Mesendoderm (in vitro differentiated cells): ENCODE measurements around the gene NEDD4L.

ENCODE experiments used
- DNase-seq: peaks from one replicate; pipeline ENCODE4 v3.0.0; 2013
- H2AK5ac ChIP-seq: 2 replicates; pipeline ENCODE4 v1.6.1; 2013; ENCODE audit warnings: low read length, inconsistent platforms
- H2BK120ac ChIP-seq: 2 replicates; pipeline ENCODE4 v1.6.1; 2013; ENCODE audit warnings: low read depth, mild to moderate bottlenecking, low read length, moderate library complexity, mixed read lengths
- H2BK15ac ChIP-seq: replicated peaks from 2 replicates; pipeline ENCODE4 v1.6.1; 2013; ENCODE audit warnings: low read depth, mild to moderate bottlenecking, moderate library complexity
- H2BK5ac ChIP-seq: 2 replicates; pipeline ENCODE4 v1.6.1; 2013; ENCODE audit warnings: low read length, inconsistent platforms
- H3K18ac ChIP-seq: 2 replicates; pipeline ENCODE4 v1.6.1; 2013; ENCODE audit warnings: mild to moderate bottlenecking, low read length, mixed read lengths
- H3K23ac ChIP-seq: one replicate; pipeline ENCODE4 v1.6.1; 2013; ENCODE audit warnings: low read length
- H3K27ac ChIP-seq: 2 replicates; pipeline ENCODE4 v1.5.1; 2013; ENCODE audit warnings: low read depth, mild to moderate bottlenecking, inconsistent platforms, low read length, moderate library complexity
- H3K27me3 ChIP-seq: 2 replicates; pipeline ENCODE4 v1.6.1; 2013; ENCODE audit warnings: low read length, control low read depth, mild to moderate bottlenecking, inconsistent platforms; ENCODE audit not compliant: insufficient read depth, poor library complexity
- H3K36me3 ChIP-seq: 2 replicates; pipeline ENCODE4 v1.6.1; 2013; ENCODE audit warnings: low read length, inconsistent platforms; ENCODE audit not compliant: control insufficient read depth, insufficient read depth
- H3K4ac ChIP-seq: one replicate; pipeline ENCODE4 v1.6.1; 2013; ENCODE audit warnings: low read depth, mild to moderate bottlenecking, low read length, moderate library complexity
- H3K4me1 ChIP-seq: 2 replicates; pipeline ENCODE4 v1.6.1; 2013; ENCODE audit warnings: low read depth, low read length, inconsistent platforms; ENCODE audit not compliant: control insufficient read depth
- H3K4me2 ChIP-seq: 2 replicates; pipeline ENCODE4 v1.6.1; 2013; ENCODE audit warnings: low read length
- H3K4me3 ChIP-seq: 2 replicates; pipeline ENCODE4 v1.5.1; 2013; ENCODE audit warnings: mild to moderate bottlenecking, low read length
- H3K56ac ChIP-seq: one replicate; pipeline ENCODE4 v1.6.1; 2013; ENCODE audit warnings: low read length
- H3K79me1 ChIP-seq: 2 replicates; pipeline ENCODE4 v1.6.1; 2013; ENCODE audit warnings: low read length, inconsistent platforms
- H3K79me2 ChIP-seq: 2 replicates; pipeline ENCODE4 v1.6.1; 2013; ENCODE audit warnings: mild to moderate bottlenecking, low read length; ENCODE audit not compliant: control insufficient read depth, insufficient read depth
- H3K9ac ChIP-seq: 2 replicates; pipeline ENCODE4 v1.6.1; 2013; ENCODE audit warnings: low read length, inconsistent platforms
- H4K5ac ChIP-seq: one replicate; pipeline ENCODE4 v1.6.1; 2013; ENCODE audit warnings: low read length
- H4K8ac ChIP-seq: one replicate; pipeline ENCODE4 v1.6.1; 2013; ENCODE audit warnings: low read depth, mild to moderate bottlenecking, control low read depth, low read length, moderate library complexity
- WGBS: extraction: QIAGEN DNeasy Blood & Tissue Kit; methylation state at CpG from one replicate; pipeline ENCODE4 v1.1.7; 2013; ENCODE audit warnings: low lambda C conversion rate, missing lambda C conversion rate; ENCODE audit not compliant: insufficient coverage; ENCODE audit errors: extremely low coverage; 5-methylcytosine and 5-hydroxymethylcytosine counted together

The NEDD4L gene

GRCh38 chr18:58243401-58243800 is 199.4 kb downstream of the NEDD4L start:
- H3K79me2 ChIP-seq = peaks cover 9% of the 10 kb centered on the region
- H2BK5ac ChIP-seq = no peak overlapping the region
- H3K36me3 ChIP-seq = no peaks in the 10 kb centered on the region
- H3K18ac ChIP-seq = no peak overlapping the region
- H3K4me2 ChIP-seq = no peak overlapping the region
- no peak overlapping the region for H3K9ac ChIP-seq
- H3K27me3 ChIP-seq = no peaks in the 10 kb centered on the region
- no peak overlapping the region for H3K23ac ChIP-seq
- H3K4ac ChIP-seq = no peak overlapping the region
- no peak overlapping the region for H2AK5ac ChIP-seq
- no peak overlapping the region for H3K27ac ChIP-seq
- peaks cover 6% of the 10 kb centered on the region for H3K79me1 ChIP-seq
- peaks cover 2% of the 10 kb centered on the region for H3K4me1 ChIP-seq
- H4K8ac ChIP-seq = no peak overlapping the region
- H3K56ac ChIP-seq = no peak overlapping the region
- no peak overlapping the region for H4K5ac ChIP-seq
- no peak for DNase-seq
- H3K4me3 ChIP-seq = no peak overlapping the region
- no peak overlapping the region for H2BK120ac ChIP-seq
- WGBS = no CpG with 5 or more reads among the region's 5 CpGs
- H2BK15ac ChIP-seq = no peak overlapping the region

GRCh38 chr18:58247363-58247834 is 203.4 kb downstream of the NEDD4L start:
- no peaks in the 10 kb centered on the region for H3K79me2 ChIP-seq
- H2BK120ac ChIP-seq = no peak overlapping the region
- H2BK15ac ChIP-seq = no peak overlapping the region
- peak overlapping the region; percentile 17 for H3K4me2 ChIP-seq
- H3K27ac ChIP-seq = no peak overlapping the region
- H3K56ac ChIP-seq = peak overlapping the region; percentile 72
- peak overlapping the region; percentile 48 for H2BK5ac ChIP-seq
- no peak overlapping the region for H3K4ac ChIP-seq
- no peak overlapping the region for H4K8ac ChIP-seq
- H2AK5ac ChIP-seq = no peak overlapping the region
- WGBS = no CpG with 5 or more reads among the region's 20 CpGs
- no peaks in the 10 kb centered on the region for H3K36me3 ChIP-seq
- peak overlapping the region; percentile 38 for H3K9ac ChIP-seq
- H3K4me1 ChIP-seq = no peaks in the 10 kb centered on the region
- H3K4me3 ChIP-seq = no peak overlapping the region
- no peak overlapping the region for H3K18ac ChIP-seq
- H3K79me1 ChIP-seq = peaks cover 2% of the 10 kb centered on the region
- H3K27me3 ChIP-seq = no peaks in the 10 kb centered on the region
- DNase-seq = peak; percentile 67
- no peak overlapping the region for H4K5ac ChIP-seq
- H3K23ac ChIP-seq = no peak overlapping the region

GRCh38 chr18:58249712-58250111 is 205.7 kb downstream of the NEDD4L start:
- Histone ChIP-seq H3K9ac (no peak overlapping the region), H3K79me1 (peaks cover 2% of the 10 kb centered on the region), H2BK15ac (no peak overlapping the region), H3K79me2 (no peaks in the 10 kb centered on the region), H4K5ac (no peak overlapping the region), H3K18ac (no peak overlapping the region), H3K4me3 (no peak overlapping the region), H3K36me3 (no peaks in the 10 kb centered on the region), H2BK5ac (no peak overlapping the region), H3K56ac (no peak overlapping the region), H3K27ac (no peak overlapping the region), H4K8ac (no peak overlapping the region), H3K4me1 (no peaks in the 10 kb centered on the region), H3K4ac (no peak overlapping the region), H3K23ac (no peak overlapping the region), H3K27me3 (no peaks in the 10 kb centered on the region), H2AK5ac (no peak overlapping the region), H2BK120ac (no peak overlapping the region), H3K4me2 (no peak overlapping the region)
- no CpG with 5 or more reads among the region's 1 CpG for WGBS
- DNase-seq = no peak

GRCh38 chr18:58251416-58251815 is 207.4 kb downstream of the NEDD4L start:
- H3K4ac ChIP-seq = no peak overlapping the region
- no peak overlapping the region for H3K4me3 ChIP-seq
- no peak overlapping the region for H2BK5ac ChIP-seq
- H2BK120ac ChIP-seq = no peak overlapping the region
- no peaks in the 10 kb centered on the region for H3K36me3 ChIP-seq
- H3K79me1 ChIP-seq = peaks cover 2% of the 10 kb centered on the region
- no peak overlapping the region for H2BK15ac ChIP-seq
- no peak overlapping the region for H4K8ac ChIP-seq
- H3K79me2 ChIP-seq = no peaks in the 10 kb centered on the region
- no peak overlapping the region for H3K4me2 ChIP-seq
- peaks cover 4% of the 10 kb centered on the region for H3K4me1 ChIP-seq
- no CpG with 5 or more reads among the region's 2 CpGs for WGBS
- H3K27ac ChIP-seq = no peak overlapping the region
- no peak overlapping the region for H3K56ac ChIP-seq
- DNase-seq = no peak
- no peak overlapping the region for H4K5ac ChIP-seq
- H3K23ac ChIP-seq = no peak overlapping the region
- H3K18ac ChIP-seq = no peak overlapping the region
- H3K27me3 ChIP-seq = no peaks in the 10 kb centered on the region
- no peak overlapping the region for H3K9ac ChIP-seq
- H2AK5ac ChIP-seq = no peak overlapping the region

- Histone ChIP-seq H4K5ac (no peak overlapping the region), H3K27ac (no peak overlapping the region), H3K79me1 (peaks cover 2% of the 10 kb centered on the region), H2BK120ac (no peak overlapping the region), H3K4me2 (no peak overlapping the region), H2BK15ac (no peak overlapping the region), H2BK5ac (no peak overlapping the region), H3K27me3 (no peaks in the 10 kb centered on the region), H3K4me1 (peaks cover 4% of the 10 kb centered on the region), H3K56ac (no peak overlapping the region), H3K23ac (no peak overlapping the region), H3K9ac (no peak overlapping the region), H3K18ac (no peak overlapping the region), H3K4me3 (no peak overlapping the region), H3K79me2 (no peaks in the 10 kb centered on the region), H4K8ac (no peak overlapping the region), H2AK5ac (no peak overlapping the region), H3K36me3 (no peaks in the 10 kb centered on the region), H3K4ac (no peak overlapping the region)
- DNase-seq = no peak
- no CpG with 5 or more reads among the region's 6 CpGs for WGBS
Measured at GRCh38 chr18:58252166-58252565, 208.1 kb downstream of the NEDD4L start.

- Histone ChIP-seq H3K9ac (no peak overlapping the region), H3K18ac (no peak overlapping the region), H4K5ac (no peak overlapping the region), H3K4me2 (no peak overlapping the region), H3K56ac (no peak overlapping the region), H2BK15ac (no peak overlapping the region), H3K23ac (no peak overlapping the region), H3K27ac (no peak overlapping the region), H2BK5ac (no peak overlapping the region), H3K4me1 (peaks cover 4% of the 10 kb centered on the region), H3K27me3 (no peaks in the 10 kb centered on the region), H3K79me2 (no peaks in the 10 kb centered on the region), H3K4ac (no peak overlapping the region), H3K79me1 (peaks cover 2% of the 10 kb centered on the region), H2AK5ac (no peak overlapping the region), H3K4me3 (no peak overlapping the region), H2BK120ac (no peak overlapping the region), H4K8ac (no peak overlapping the region), H3K36me3 (no peaks in the 10 kb centered on the region)
- DNase-seq = no peak
- WGBS = no CpG with 5 or more reads among the region's 2 CpGs
Measured at GRCh38 chr18:58253318-58253717, 209.3 kb downstream of the NEDD4L start.
